Endothelial cell of umbilical vein (primary cell): ENCODE data around the gene BIRC6. TPM values are rescaled to one million over a fixed set of nuclear protein-coding genes. Genes with fewer than 3 reads are reported as not detected.
"Not testable (repeated sequence)": the region's sequence is repeated elsewhere in the genome, so short reads cannot be mapped to it uniquely, and the experiment has no call there.

Experiments used
- BruUV-seq: library from RNA; stranded (reverse); fragments of 400-500 nt; replicated peaks from 2 replicates; lab custom pipeline; 2021; lab: Mats Ljungman, UMichigan
- CTCF ChIA-PET: fragments of 300-600, 350-600 bp; sonication (Branson Sonifier 250); formaldehyde crosslinking; loops from one replicate; lab custom pipeline; 2021; ENCODE audit warnings: antibody characterized with exemption, inconsistent platforms; lab: Charles Lee
- POLR2A ChIA-PET: fragments of 300-600, 350-600 bp; sonication (Branson Sonifier 250); formaldehyde crosslinking; loops from one replicate; lab custom pipeline; 2021; ENCODE audit warnings: antibody characterized with exemption, inconsistent platforms; lab: Charles Lee
- DNase-seq: peaks from one replicate; pipeline ENCODE4 v3.0.0-alpha.2; 2011; ENCODE audit warnings: low read depth, low spot score
- FAIRE-seq: peaks from 2 replicates; lab custom pipeline; 2011; peaks lifted over from hg19 to GRCh38; lab: Jason Lieb, UNC
- H2AFZ ChIP-seq: 2 replicates; pipeline ENCODE4 v1.6.0; 2012; ENCODE audit warnings: low read depth, low read length, control low read depth, inconsistent platforms
- H3K27ac ChIP-seq: 2 replicates; pipeline ENCODE4 v1.5.1; 2011; ENCODE audit warnings: low read depth, mild to moderate bottlenecking, control low read depth, low read length, moderate library complexity; ENCODE audit not compliant: insufficient read depth
- H3K27me3 ChIP-seq, 2 experiments: 2 replicates each; pipeline versions ENCODE4 v1.6.0 to v1.6.1; 2011; ENCODE audit warnings: low read length in 2 of 2, mixed read lengths in 1 of 2; ENCODE audit not compliant: control insufficient read depth in 2 of 2, insufficient read depth in 2 of 2
- H3K36me3 ChIP-seq, 2 experiments: 2 replicates in 1 of 2; 3 replicates in 1 of 2; pipeline ENCODE4 v1.5.1; 2011; ENCODE audit warnings: low read length in 2 of 2, mild to moderate bottlenecking in 1 of 2, moderate library complexity in 1 of 2; ENCODE audit not compliant: control insufficient read depth in 2 of 2, insufficient read depth in 2 of 2; ENCODE audit errors: extremely low read depth in 1 of 2
- H3K4me1 ChIP-seq: 3 replicates; pipeline ENCODE4 v1.5.1; 2011; ENCODE audit warnings: mild to moderate bottlenecking, low read length; ENCODE audit not compliant: control insufficient read depth, insufficient read depth; ENCODE audit errors: extremely low read depth
- H3K4me2 ChIP-seq: 2 replicates; pipeline ENCODE4 v1.6.1; 2011; ENCODE audit warnings: low read length, control low read depth, mixed read lengths; ENCODE audit not compliant: insufficient read depth
- H3K4me3 ChIP-seq, 3 experiments: fragments of 200-600 bp in 1 of 3; sonication (generic), shearing (Covaris generic) in 1 of 3; replicated peaks in 1 of 3; 2 replicates each; pipeline ENCODE4 v1.5.1; 2011 to 2016; ENCODE audit warnings: control low read depth in 3 of 3, low read length in 3 of 3, mild to moderate bottlenecking in 2 of 3, inconsistent platforms in 1 of 3, low read depth in 1 of 3, moderate library complexity in 1 of 3; ENCODE audit not compliant: insufficient read depth in 1 of 3
- H3K79me2 ChIP-seq: 2 replicates; pipeline ENCODE4 v1.6.0; 2012; ENCODE audit warnings: low read length, inconsistent platforms; ENCODE audit not compliant: control insufficient read depth, insufficient read depth
- H3K9ac ChIP-seq: replicated peaks from 2 replicates; pipeline ENCODE3; 2011; ENCODE audit warnings: low read length, control low read depth; ENCODE audit not compliant: insufficient read depth; ENCODE audit errors: extremely low read depth
- H3K9me1 ChIP-seq: replicated peaks from 3 replicates; pipeline ENCODE4 v1.6.0; 2011; ENCODE audit warnings: mild to moderate bottlenecking, low read length; ENCODE audit not compliant: control insufficient read depth, insufficient read depth; ENCODE audit errors: extremely low read depth
- H3K9me3 ChIP-seq: replicated peaks from 2 replicates; pipeline ENCODE4 v1.5.1; 2012; ENCODE audit warnings: low read length, inconsistent platforms; ENCODE audit not compliant: control insufficient read depth, insufficient read depth
- H4K20me1 ChIP-seq: replicated peaks from 2 replicates; pipeline ENCODE3; 2011; ENCODE audit warnings: mild to moderate bottlenecking, low read length; ENCODE audit not compliant: control insufficient read depth, insufficient read depth; ENCODE audit errors: extremely low read depth
- EZH2 ChIP-seq: IDR thresholded peaks from 2 replicates; pipeline ENCODE4 v1.6.1; 2012; ENCODE audit warnings: borderline replicate concordance, low read depth, mild to moderate bottlenecking, moderate library complexity, low read length, inconsistent platforms; ENCODE audit not compliant: severe bottlenecking
- FOS ChIP-seq: IDR thresholded peaks from 2 replicates; pipeline ENCODE4 v1.6.1; 2011; ENCODE audit warnings: mild to moderate bottlenecking, low read length, moderate library complexity, borderline replicate concordance; ENCODE audit not compliant: insufficient read depth
- GATA2 ChIP-seq: IDR thresholded peaks from 2 replicates; pipeline ENCODE4 v1.7.0; 2011; ENCODE audit warnings: low read depth, mild to moderate bottlenecking, moderate library complexity, mixed read lengths, low read length; ENCODE audit not compliant: insufficient read length, insufficient read depth
- JUN ChIP-seq: IDR thresholded peaks from 2 replicates; pipeline ENCODE4 v1.6.1; 2011; ENCODE audit warnings: borderline replicate concordance, low read depth; ENCODE audit not compliant: insufficient read length, insufficient read depth
- MYC ChIP-seq: IDR thresholded peaks from one replicate; pipeline ENCODE4 v1.6.1; 2011; ENCODE audit warnings: mild to moderate bottlenecking, low read depth, low read length
- POLR2A ChIP-seq: IDR thresholded peaks from 2 replicates; pipeline ENCODE4 v1.6.1; 2012; ENCODE audit warnings: low read depth, mild to moderate bottlenecking, control low read depth, low read length
- POLR2AphosphoS5 ChIP-seq: IDR thresholded peaks from 2 replicates; pipeline ENCODE4 v1.6.1; 2012; ENCODE audit warnings: low read depth, mild to moderate bottlenecking, control low read depth, low read length, moderate library complexity; ENCODE audit not compliant: insufficient read depth
- dilution Hi-C: fragments of 300-500 bp; cut with MboI; formaldehyde crosslinking; loops from one replicate; pipeline ENCODE4 v1.15.0; 2019; ENCODE audit warnings: low sequenced_read_pairs; ENCODE audit not compliant: extremely low pct_ligation_motif_present
- intact Hi-C: fragments of 100-400 bp; cut with micrococcal nuclease; formaldehyde crosslinking; loops from one replicate; pipeline ENCODE4 v1.10.0; 2022
- polyA plus RNA-seq, 4 experiments: library from polyadenylated mRNA; depleted of rRNA in 3 of 4; stranded (reverse) in 3 of 4; unstranded in 1 of 4; fragments of >200 nt; gene quantifications; 2 replicates each; pipeline versions ENCODE4 v1.2.1 to v1.2.3, GENCODE V29; 2011 to 2012; ENCODE audit warnings: missing spikeins in 1 of 4
- total RNA-seq: library from RNA; stranded (reverse); gene quantifications from 2 replicates; pipeline ENCODE4 v1.2.3, GENCODE V29; 2021
- TF ChIP-seq, protein P1 (sequence below), 2 donors: IDR thresholded peaks; 1 replicate in 1 of 2; 2 replicates in 1 of 2; pipeline ENCODE4 v1.5.1; 2011; ENCODE audit warnings: low read length in 2 of 2, mild to moderate bottlenecking in 2 of 2, moderate library complexity in 2 of 2, control low read depth in 1 of 2, inconsistent platforms in 1 of 2, low read depth in 1 of 2; ENCODE audit not compliant: insufficient read depth in 1 of 2; ENCODE audit errors: extremely low read depth in 1 of 2
- TF ChIP-seq, protein P2 (sequence below): IDR thresholded peaks from 2 replicates; pipeline ENCODE4 v1.6.1; 2011; ENCODE audit not compliant: insufficient read depth, insufficient read length

BIRC6 gene
- total and polyA plus RNA-seq, 2 donors (not counting 3 experiments of a cell fraction or from before 2014, with no cell fraction given), result 34.2 to 83.1 TPM

DNA sequence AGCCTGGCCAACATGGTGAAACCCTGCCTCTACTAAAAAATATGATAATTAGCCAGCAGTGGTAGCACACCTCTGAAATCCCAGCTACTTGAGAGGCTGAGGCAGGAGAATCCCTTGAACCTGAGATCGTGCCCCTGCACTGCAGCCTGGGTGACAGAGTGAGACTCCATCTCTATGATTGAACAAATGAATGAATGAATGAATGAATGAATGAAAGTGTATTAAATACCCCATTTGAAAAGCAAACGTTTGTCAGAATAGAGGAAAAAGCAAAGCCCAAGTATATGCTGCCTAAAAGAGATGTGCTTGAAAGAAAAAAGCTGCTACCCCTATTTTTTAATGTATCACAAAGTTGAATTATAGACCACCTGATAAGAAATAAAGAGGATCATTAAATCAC, 181.9 kb downstream of the BIRC6 start:
- TF ChIP-seq GATA2 (no peak), EZH2 (no peak), MYC (no peak), FOS (no peak), POLR2AphosphoS5 (no peak), JUN (no peak), POLR2A (no peak)
- TF ChIP-seq, protein P1, sequence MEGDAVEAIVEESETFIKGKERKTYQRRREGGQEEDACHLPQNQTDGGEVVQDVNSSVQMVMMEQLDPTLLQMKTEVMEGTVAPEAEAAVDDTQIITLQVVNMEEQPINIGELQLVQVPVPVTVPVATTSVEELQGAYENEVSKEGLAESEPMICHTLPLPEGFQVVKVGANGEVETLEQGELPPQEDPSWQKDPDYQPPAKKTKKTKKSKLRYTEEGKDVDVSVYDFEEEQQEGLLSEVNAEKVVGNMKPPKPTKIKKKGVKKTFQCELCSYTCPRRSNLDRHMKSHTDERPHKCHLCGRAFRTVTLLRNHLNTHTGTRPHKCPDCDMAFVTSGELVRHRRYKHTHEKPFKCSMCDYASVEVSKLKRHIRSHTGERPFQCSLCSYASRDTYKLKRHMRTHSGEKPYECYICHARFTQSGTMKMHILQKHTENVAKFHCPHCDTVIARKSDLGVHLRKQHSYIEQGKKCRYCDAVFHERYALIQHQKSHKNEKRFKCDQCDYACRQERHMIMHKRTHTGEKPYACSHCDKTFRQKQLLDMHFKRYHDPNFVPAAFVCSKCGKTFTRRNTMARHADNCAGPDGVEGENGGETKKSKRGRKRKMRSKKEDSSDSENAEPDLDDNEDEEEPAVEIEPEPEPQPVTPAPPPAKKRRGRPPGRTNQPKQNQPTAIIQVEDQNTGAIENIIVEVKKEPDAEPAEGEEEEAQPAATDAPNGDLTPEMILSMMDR (IDR thresholded peaks at IDR 0.05; ENCODE audit: extremely low read depth in 1 of 2, insufficient read depth in 1 of 2, low read depth in 1 of 2, low read length in 2 of 2), result no peak
- TF ChIP-seq, protein P2, sequence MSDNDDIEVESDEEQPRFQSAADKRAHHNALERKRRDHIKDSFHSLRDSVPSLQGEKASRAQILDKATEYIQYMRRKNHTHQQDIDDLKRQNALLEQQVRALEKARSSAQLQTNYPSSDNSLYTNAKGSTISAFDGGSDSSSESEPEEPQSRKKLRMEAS, result no peak
- no peak for FAIRE-seq
- no TSS peak for BruUV-seq
- Histone ChIP-seq H4K20me1 (no peaks in the 10 kb centered on the region), H3K9me3 (no peaks in the 10 kb centered on the region), H3K4me1 (no peaks in the 10 kb centered on the region), H3K9ac (no peak overlapping the region), H3K27ac (no peak overlapping the region), H3K9me1 (no peaks in the 10 kb centered on the region), H3K4me3 (no peak overlapping the region), H3K36me3 (peaks cover 0 to 5% of the 10 kb centered on the region in 2 experiments), H3K27me3 (no peaks in the 10 kb centered on the region), H3K4me2 (no peak overlapping the region), H3K79me2 (peaks cover 3% of the 10 kb centered on the region), H2AFZ (no peak overlapping the region)
- POLR2A ChIA-PET, result no interaction called here
- intact Hi-C loops (no loop called here), dilution Hi-C loops (no loop called here)
- DNase-seq, result no peak
- CTCF ChIA-PET, result no interaction called here

DNA sequence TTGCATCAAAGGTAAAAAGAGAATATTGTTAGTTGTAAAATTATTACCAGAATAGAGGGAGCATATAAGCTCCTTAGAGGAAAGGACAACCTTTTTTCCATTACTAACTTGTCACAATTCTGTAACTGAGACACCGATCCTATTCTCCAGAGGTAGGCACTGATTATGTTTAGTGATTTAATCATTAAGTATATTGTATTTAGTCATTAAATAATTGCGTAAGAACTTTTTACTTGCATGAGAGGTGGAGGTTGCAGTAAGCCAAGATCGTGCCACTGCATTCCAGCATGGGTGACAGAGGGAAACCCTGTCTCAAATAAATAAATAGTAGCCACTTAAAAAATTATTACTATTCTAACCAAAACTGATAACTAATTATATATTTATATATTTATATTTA, 195.7 kb downstream of the BIRC6 start:
- BruUV-seq, H3K79me2 ChIP-seq, H3K9ac ChIP-seq, H2AFZ ChIP-seq, dilution Hi-C loops, POLR2A ChIA-PET, H3K27me3 ChIP-seq, H3K9me3 ChIP-seq, FAIRE-seq, H4K20me1 ChIP-seq, H3K9me1 ChIP-seq, H3K4me1 ChIP-seq, H3K4me3 ChIP-seq, H3K4me2 ChIP-seq, DNase-seq, H3K36me3 ChIP-seq, H3K27ac ChIP-seq: not testable (repeated sequence)
- intact Hi-C loops, result loop anchor here (5.0 to 10.0 kb wide), 5 partner anchors 470 to 1030 kb away; no protein-coding TSS in a partner anchor
- CTCF ChIA-PET, result interaction anchor here (0.8 to 1.5 kb wide), 3 partner anchors 126 to 889 kb away, joined by 3 read pairs; no protein-coding TSS in a partner anchor
